ENCODE measurements around the gene LCNL1.
A peak's percentile ranks its signal among the peaks of the same experiment; 100 is the strongest.

Gene LCNL1

GRCh38 chr9:136982232-136983051 is at the start of gene LCNL1:
LCNL1 (plus strand) TSS chr9:136982993; CDS start chr9:136983587, 594 bp downstream.
- DNase-seq, result no peak

GRCh38 chr9:136934277-136934676 is 48.5 kb upstream of the LCNL1 start:
- no peak for DNase-seq

GRCh38 chr9:136935651-136936050 is 47.1 kb upstream of the LCNL1 start:
- no peak for DNase-seq

- no peak for DNase-seq
These were observed 46.1 kb upstream of the LCNL1 start for GRCh38 chr9:136936645-136937170.

GRCh38 chr9:136937186-136938001 is 45.4 kb upstream of the LCNL1 start:
- no peak for DNase-seq

GRCh38 chr9:136939431-136939995 is 43.3 kb upstream of the LCNL1 start:
- DNase-seq, result no peak

GRCh38 chr9:136939996-136940525 is 42.7 kb upstream of the LCNL1 start:
- DNase-seq, result no peak

GRCh38 chr9:136940526-136941230 is 42.1 kb upstream of the LCNL1 start:
- no peak for DNase-seq

- no peak for DNase-seq
These were observed 41.3 kb upstream of the LCNL1 start for GRCh38 chr9:136941231-136942111.

- no peak for DNase-seq
These were observed 40.5 kb upstream of the LCNL1 start for GRCh38 chr9:136942112-136942880.

GRCh38 chr9:136942881-136943230 is 39.9 kb upstream of the LCNL1 start:
- no peak for DNase-seq

GRCh38 chr9:136943291-136944211 is 39.2 kb upstream of the LCNL1 start:
- peak; percentile 43 for DNase-seq

GRCh38 chr9:136944212-136944518 is 38.6 kb upstream of the LCNL1 start:
- DNase-seq, result no peak

GRCh38 chr9:136944519-136945332 is 38.1 kb upstream of the LCNL1 start, which contains the start of the genes C8G and FBXW5:
C8G (plus strand) TSS chr9:136945243; CDS start chr9:136945321, 78 bp downstream.
FBXW5 (minus strand) TSS chr9:136944738; CDS start chr9:136944083, 655 bp downstream.
- peak; percentile 94 for DNase-seq

GRCh38 chr9:136945333-136946227 is 37.2 kb upstream of the LCNL1 start:
- no peak for DNase-seq

GRCh38 chr9:136946228-136947027 is 36.4 kb upstream of the LCNL1 start:
- DNase-seq, result no peak
